Regular cardiac myocyte (primary cell): ENCODE results near the gene FNTB. TPM values are rescaled to one million over a fixed set of nuclear protein-coding genes. Genes with fewer than 3 reads are reported as not detected.

Source experiments
- total RNA-seq: library from RNA; depleted of rRNA; stranded (reverse); fragments of >200 nt; gene quantifications from 2 replicates; pipeline ENCODE4 v1.2.3, GENCODE V29; 2014

Gene FNTB
- total RNA-seq = 11.8 and 15.1 TPM in 2 replicates

GRCh38 chr14:64986648-64987437 is at the start of gene FNTB:
FNTB (plus strand) TSS chr14:64986895; CDS start chr14:64986954, 59 bp downstream.

GRCh38 chr14:64942531-64943111 is 44.1 kb upstream of the FNTB start, which contains the start of gene GPX2:
GPX2 (minus strand) TSS chr14:64942745; CDS start chr14:64942726, 19 bp downstream.

GRCh38 chr14:64971943-64972791 is 14.5 kb upstream of the FNTB start, which contains the start of gene RAB15:
RAB15 (minus strand) TSS chr14:64972336; CDS start chr14:64972076, 260 bp downstream.

GRCh38 chr14:65102441-65103149 is 115.9 kb downstream of the FNTB start, which contains the start of gene MAX:
MAX (minus strand) TSS chr14:65102517; CDS start chr14:65102339, 178 bp downstream.

Other genes with a start within 250 kb of the FNTB start
- under 0.01 TPM in 2 replicates for gene SPTB, start 107.0 kb upstream of the FNTB start, total RNA-seq
- gene CHURC1, start 72.4 kb upstream of the FNTB start, total RNA-seq = 36.8 and 87.4 TPM in 2 replicates
- not detected in 2 replicates for gene GPX2, start 44.1 kb upstream of the FNTB start, total RNA-seq
- 1.7 TPM in 2 replicates for gene RAB15, start 14.6 kb upstream of the FNTB start, total RNA-seq
- gene MAX, start 115.6 kb downstream of the FNTB start, total RNA-seq = 32.4 and 49.7 TPM in 2 replicates